ENCODE results near the gene RNU6-9.

The RNU6-9 gene

GRCh38 chr19:854549-854948 is 38.7 kb upstream of the RNU6-9 start:
- H3K36me3 ChIP-seq (ENCODE audit: low read length): no peaks in the 10 kb centered on the region

GRCh38 chr19:855142-855541 is 38.1 kb upstream of the RNU6-9 start:
- no peak overlapping the region for H3K9ac ChIP-seq (ENCODE audit: low read length)
- no peak overlapping the region for H3K4me2 ChIP-seq (ENCODE audit: low read depth, low read length, poor library complexity, severe bottlenecking)
- H3K27me3 ChIP-seq (ENCODE audit: low read length): no peaks in the 10 kb centered on the region
- no peaks in the 10 kb centered on the region for H3K79me2 ChIP-seq (ENCODE audit: insufficient read depth, low read length)
- no peaks in the 10 kb centered on the region for H3K36me3 ChIP-seq (ENCODE audit: low read length)
- no peaks in the 10 kb centered on the region for H3K9me2 ChIP-seq (replicated peaks; ENCODE audit: insufficient read depth, low read length)
- H2AFZ ChIP-seq (ENCODE audit: low read depth, low read length, severe bottlenecking): no peak overlapping the region
- no peak overlapping the region for H3K4me3 ChIP-seq (ENCODE audit: insufficient read depth, low read length, poor library complexity, severe bottlenecking)
- H3K27ac ChIP-seq (ENCODE audit: low read depth, low read length): no peak overlapping the region
- no peak for TF ChIP-seq EZH2phosphoT487 (conservative IDR thresholded peaks at IDR 0.05; ENCODE audit: low read length)
- TF ChIP-seq CTCF (IDR thresholded peaks at IDR 0.05; ENCODE audit: insufficient read depth, low read length, poor library complexity, severe bottlenecking): no peak
- no peaks in the 10 kb centered on the region for H3F3A ChIP-seq (ENCODE audit: insufficient read depth)
- no peaks in the 10 kb centered on the region for H3K9me3 ChIP-seq (ENCODE audit: insufficient read depth, low read length)
- H4K20me1 ChIP-seq (ENCODE audit: low read depth, low read length): no peaks in the 10 kb centered on the region

More at GRCh38 chr19:854549-854948, 38.7 kb upstream of the RNU6-9 start:
- no peaks in the 10 kb centered on the region for H3K9me3 ChIP-seq (ENCODE audit: insufficient read depth, low read length)
- no peaks in the 10 kb centered on the region for H3K9me2 ChIP-seq (replicated peaks; ENCODE audit: insufficient read depth, low read length)
- no peak overlapping the region for H2AFZ ChIP-seq (ENCODE audit: low read depth, low read length, severe bottlenecking)
- no peaks in the 10 kb centered on the region for H3K27me3 ChIP-seq (ENCODE audit: low read length)
- no peaks in the 10 kb centered on the region for H3K79me2 ChIP-seq (ENCODE audit: insufficient read depth, low read length)
- H3K4me3 ChIP-seq (ENCODE audit: insufficient read depth, low read length, poor library complexity, severe bottlenecking): no peak overlapping the region
- no peak for TF ChIP-seq EZH2phosphoT487 (conservative IDR thresholded peaks at IDR 0.05; ENCODE audit: low read length)
- no peak for TF ChIP-seq CTCF (IDR thresholded peaks at IDR 0.05; ENCODE audit: insufficient read depth, low read length, poor library complexity, severe bottlenecking)
- no peak overlapping the region for H3K9ac ChIP-seq (ENCODE audit: low read length)
- H4K20me1 ChIP-seq (ENCODE audit: low read depth, low read length): no peaks in the 10 kb centered on the region
- H3F3A ChIP-seq (ENCODE audit: insufficient read depth): no peaks in the 10 kb centered on the region
- no peak overlapping the region for H3K27ac ChIP-seq (ENCODE audit: low read depth, low read length)
- no peak overlapping the region for H3K4me2 ChIP-seq (ENCODE audit: low read depth, low read length, poor library complexity, severe bottlenecking)

GRCh38 chr19:855566-856120 is 37.6 kb upstream of the RNU6-9 start:
- Histone ChIP-seq H3K4me3 (ENCODE audit: insufficient read depth, low read length, poor library complexity, severe bottlenecking) (no peak overlapping the region), H3K9ac (ENCODE audit: low read length) (no peak overlapping the region), H3F3A (ENCODE audit: insufficient read depth) (no peaks in the 10 kb centered on the region), H4K20me1 (ENCODE audit: low read depth, low read length) (no peaks in the 10 kb centered on the region), H3K9me3 (ENCODE audit: insufficient read depth, low read length) (no peaks in the 10 kb centered on the region), H3K36me3 (ENCODE audit: low read length) (no peaks in the 10 kb centered on the region), H3K4me2 (ENCODE audit: low read depth, low read length, poor library complexity, severe bottlenecking) (no peak overlapping the region), H3K79me2 (ENCODE audit: insufficient read depth, low read length) (no peaks in the 10 kb centered on the region), H3K9me2 (replicated peaks; ENCODE audit: insufficient read depth, low read length) (no peaks in the 10 kb centered on the region), H3K27me3 (ENCODE audit: low read length) (no peaks in the 10 kb centered on the region), H3K27ac (ENCODE audit: low read depth, low read length) (no peak overlapping the region), H2AFZ (ENCODE audit: low read depth, low read length, severe bottlenecking) (no peak overlapping the region)
- no peak for TF ChIP-seq CTCF (IDR thresholded peaks at IDR 0.05; ENCODE audit: insufficient read depth, low read length, poor library complexity, severe bottlenecking)
- TF ChIP-seq EZH2phosphoT487 (conservative IDR thresholded peaks at IDR 0.05; ENCODE audit: low read length): no peak
